ENCODE measurements around the gene RNU6-7. TPM values are rescaled to one million over a fixed set of nuclear protein-coding genes. Genes with fewer than 3 reads are reported as not detected.

The RNU6-7 gene
- total and polyA plus RNA-seq, 2 donors (not counting 3 experiments of a cell fraction or from before 2014, with no cell fraction given) = not detected

DNA sequence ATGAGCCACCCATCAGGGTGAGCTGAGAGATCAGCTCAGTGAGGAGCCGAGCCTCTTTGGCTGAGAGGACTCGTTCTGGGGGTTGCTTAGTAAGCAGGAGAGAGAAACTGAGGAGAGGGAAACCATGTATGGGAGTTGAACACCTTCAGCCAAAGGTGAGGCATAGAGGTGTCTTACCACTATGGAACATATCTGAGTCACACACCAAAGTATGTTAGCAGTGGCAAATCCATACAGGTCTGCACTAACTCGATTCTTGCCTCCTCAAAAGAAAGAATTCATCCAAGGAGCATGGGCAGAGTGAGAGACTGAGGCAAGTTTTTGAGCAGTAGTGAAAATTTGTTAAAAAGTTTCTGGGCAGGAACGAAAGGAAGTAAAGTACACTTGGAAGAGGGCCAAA is 47.9 kb downstream of the RNU6-7 start:
- H3K4me2 ChIP-seq (ENCODE audit: insufficient read depth, low read length) = no peak overlapping the region
- H3K4me1 ChIP-seq (ENCODE audit: control insufficient read depth, extremely low read depth, insufficient read depth, low read length) = no peaks in the 10 kb centered on the region
- intact Hi-C loops (cut with micrococcal nuclease) = loop anchor here (5.0 to 10.0 kb wide), 2 partner anchors 263 to 885 kb away; no protein-coding TSS in a partner anchor
- H3K27me3 ChIP-seq (ENCODE audit: control insufficient read depth in 2 of 2, insufficient read depth in 2 of 2, low read length in 2 of 2) = no peaks in the 10 kb centered on the region
- H3K9ac ChIP-seq (replicated peaks; ENCODE audit: extremely low read depth, insufficient read depth, low read length) = no peak overlapping the region
- DNase-seq (ENCODE audit: low read depth, low spot score) = no peak
- H3K27ac ChIP-seq (ENCODE audit: insufficient read depth, low read depth, low read length) = no peak overlapping the region
- no TSS peak for BruUV-seq (replicated peaks)
- TF ChIP-seq, protein P1, sequence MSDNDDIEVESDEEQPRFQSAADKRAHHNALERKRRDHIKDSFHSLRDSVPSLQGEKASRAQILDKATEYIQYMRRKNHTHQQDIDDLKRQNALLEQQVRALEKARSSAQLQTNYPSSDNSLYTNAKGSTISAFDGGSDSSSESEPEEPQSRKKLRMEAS (IDR thresholded peaks at IDR 0.05; ENCODE audit: insufficient read depth, insufficient read length) = no peak
- dilution Hi-C loops (cut with MboI; ENCODE audit: extremely low pct_ligation_motif_present, low sequenced_read_pairs) = no loop called here
- H3K79me2 ChIP-seq (ENCODE audit: control insufficient read depth, insufficient read depth, low read length) = no peaks in the 10 kb centered on the region
- H3K9me1 ChIP-seq (replicated peaks; ENCODE audit: control insufficient read depth, extremely low read depth, insufficient read depth, low read length) = no peaks in the 10 kb centered on the region
- H2AFZ ChIP-seq (ENCODE audit: low read depth, low read length) = no peak overlapping the region
- H4K20me1 ChIP-seq (replicated peaks; ENCODE audit: control insufficient read depth, extremely low read depth, insufficient read depth, low read length) = no peaks in the 10 kb centered on the region
- H3K4me3 ChIP-seq (replicated peaks in 1 of 3; ENCODE audit: insufficient read depth in 1 of 3, low read depth in 1 of 3, low read length in 3 of 3) = no peak overlapping the region
- ChIA-PET POLR2A (no interaction called here), CTCF (interaction anchor here (1.0 to 5.8 kb wide), 6 partner anchors 172 to 740 kb away, joined by 3 to 215 read pairs (median 78); no protein-coding TSS in a partner anchor)
- no peak for FAIRE-seq
- H3K36me3 ChIP-seq (ENCODE audit: control insufficient read depth in 2 of 2, extremely low read depth in 1 of 2, insufficient read depth in 2 of 2, low read length in 2 of 2) = no peaks in the 10 kb centered on the region
- H3K9me3 ChIP-seq (replicated peaks; ENCODE audit: control insufficient read depth, insufficient read depth, low read length) = no peaks in the 10 kb centered on the region

DNA sequence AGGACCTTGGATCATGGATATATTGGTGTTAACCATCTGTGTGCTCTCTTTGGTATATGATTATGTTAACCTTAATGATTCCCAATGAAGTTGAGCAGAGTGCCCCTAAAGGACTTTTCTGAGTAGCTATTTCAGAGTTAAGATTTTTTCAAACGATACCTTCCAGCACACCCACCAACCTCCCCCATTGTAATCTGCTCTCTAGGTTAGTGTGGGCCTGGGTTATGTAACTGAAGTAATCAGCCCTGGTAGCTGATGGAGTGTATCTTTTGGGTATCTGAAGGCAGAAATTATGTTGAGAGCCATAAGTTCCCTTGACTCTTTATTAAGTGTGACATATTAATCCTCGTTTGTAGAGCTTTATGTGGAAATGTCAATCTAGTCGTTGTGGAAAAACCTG is 48.8 kb downstream of the RNU6-7 start:
- CTCF ChIA-PET = interaction anchor here (0.8 to 5.8 kb wide), 13 partner anchors 41 to 801 kb away, joined by 3 to 215 read pairs (median 5); partner anchors contain the start of genes ARHGAP5 and DTD2
- H3K9ac ChIP-seq (replicated peaks; ENCODE audit: extremely low read depth, insufficient read depth, low read length) = no peak overlapping the region

More for the DNA sequence above, 48.8 kb downstream of the RNU6-7 start:
- H3K4me2 ChIP-seq (ENCODE audit: insufficient read depth, low read length) = no peak overlapping the region
- BruUV-seq (replicated peaks) = no TSS peak
- no peaks in the 10 kb centered on the region for H3K79me2 ChIP-seq (ENCODE audit: control insufficient read depth, insufficient read depth, low read length)
- no peak overlapping the region for H3K27ac ChIP-seq (ENCODE audit: insufficient read depth, low read depth, low read length)
- H4K20me1 ChIP-seq (replicated peaks; ENCODE audit: control insufficient read depth, extremely low read depth, insufficient read depth, low read length) = no peaks in the 10 kb centered on the region
- no peaks in the 10 kb centered on the region for H3K27me3 ChIP-seq (ENCODE audit: control insufficient read depth in 2 of 2, insufficient read depth in 2 of 2, low read length in 2 of 2)
- DNase-seq (ENCODE audit: low read depth, low spot score) (no peak), FAIRE-seq (no peak)
- POLR2A ChIA-PET = no interaction called here
- no peak overlapping the region for H2AFZ ChIP-seq (ENCODE audit: low read depth, low read length)
- no peaks in the 10 kb centered on the region for H3K9me3 ChIP-seq (replicated peaks; ENCODE audit: control insufficient read depth, insufficient read depth, low read length)
- intact Hi-C loops (cut with micrococcal nuclease) (loop anchor here (5.0 to 10.0 kb wide), 2 partner anchors 262 to 886 kb away; no protein-coding TSS in a partner anchor), dilution Hi-C loops (cut with MboI; ENCODE audit: extremely low pct_ligation_motif_present, low sequenced_read_pairs) (no loop called here)
- H3K9me1 ChIP-seq (replicated peaks; ENCODE audit: control insufficient read depth, extremely low read depth, insufficient read depth, low read length) = no peaks in the 10 kb centered on the region
- H3K4me3 ChIP-seq (replicated peaks in 1 of 3; ENCODE audit: insufficient read depth in 1 of 3, low read depth in 1 of 3, low read length in 3 of 3) = no peak overlapping the region
- H3K4me1 ChIP-seq (ENCODE audit: control insufficient read depth, extremely low read depth, insufficient read depth, low read length) = no peaks in the 10 kb centered on the region
- TF ChIP-seq GATA2 (IDR thresholded peaks at IDR 0.05; ENCODE audit: insufficient read depth, insufficient read length, low read depth, low read length) = no peak
- TF ChIP-seq, protein P2, sequence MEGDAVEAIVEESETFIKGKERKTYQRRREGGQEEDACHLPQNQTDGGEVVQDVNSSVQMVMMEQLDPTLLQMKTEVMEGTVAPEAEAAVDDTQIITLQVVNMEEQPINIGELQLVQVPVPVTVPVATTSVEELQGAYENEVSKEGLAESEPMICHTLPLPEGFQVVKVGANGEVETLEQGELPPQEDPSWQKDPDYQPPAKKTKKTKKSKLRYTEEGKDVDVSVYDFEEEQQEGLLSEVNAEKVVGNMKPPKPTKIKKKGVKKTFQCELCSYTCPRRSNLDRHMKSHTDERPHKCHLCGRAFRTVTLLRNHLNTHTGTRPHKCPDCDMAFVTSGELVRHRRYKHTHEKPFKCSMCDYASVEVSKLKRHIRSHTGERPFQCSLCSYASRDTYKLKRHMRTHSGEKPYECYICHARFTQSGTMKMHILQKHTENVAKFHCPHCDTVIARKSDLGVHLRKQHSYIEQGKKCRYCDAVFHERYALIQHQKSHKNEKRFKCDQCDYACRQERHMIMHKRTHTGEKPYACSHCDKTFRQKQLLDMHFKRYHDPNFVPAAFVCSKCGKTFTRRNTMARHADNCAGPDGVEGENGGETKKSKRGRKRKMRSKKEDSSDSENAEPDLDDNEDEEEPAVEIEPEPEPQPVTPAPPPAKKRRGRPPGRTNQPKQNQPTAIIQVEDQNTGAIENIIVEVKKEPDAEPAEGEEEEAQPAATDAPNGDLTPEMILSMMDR (IDR thresholded peaks at IDR 0.05; ENCODE audit: extremely low read depth in 1 of 2, insufficient read depth in 1 of 2, low read depth in 1 of 2, low read length in 2 of 2) = no peak
- no peak for TF ChIP-seq FOS (IDR thresholded peaks at IDR 0.05; ENCODE audit: borderline replicate concordance, insufficient read depth, low read length)
- TF ChIP-seq POLR2A (IDR thresholded peaks at IDR 0.05; ENCODE audit: low read depth, low read length) = no peak
- no peak for TF ChIP-seq JUN (IDR thresholded peaks at IDR 0.05; ENCODE audit: borderline replicate concordance, insufficient read depth, insufficient read length, low read depth)
- no peak for TF ChIP-seq EZH2 (IDR thresholded peaks at IDR 0.05; ENCODE audit: borderline replicate concordance, low read depth, low read length, severe bottlenecking)
- no peak for TF ChIP-seq POLR2AphosphoS5 (IDR thresholded peaks at IDR 0.05; ENCODE audit: insufficient read depth, low read depth, low read length)
- TF ChIP-seq MYC (IDR thresholded peaks at IDR 0.05; ENCODE audit: low read depth, low read length) = no peak
- TF ChIP-seq, protein P1 (IDR thresholded peaks at IDR 0.05; ENCODE audit: insufficient read depth, insufficient read length) = no peak
- no peaks in the 10 kb centered on the region for H3K36me3 ChIP-seq (ENCODE audit: control insufficient read depth in 2 of 2, extremely low read depth in 1 of 2, insufficient read depth in 2 of 2, low read length in 2 of 2)

All from endothelial cell of umbilical vein (primary cell).